CD1c-positive myeloid dendritic cell (primary cell): ENCODE measurements around the gene UBE2U.

Experiments
- DNase-seq: peaks from one replicate; pipeline ENCODE4 v3.0.0-alpha.2; 2016; ENCODE audit errors: extremely low spot score

The UBE2U gene

GRCh38 chr1:64293820-64294219, 90.4 kb downstream of the UBE2U start:
- DNase-seq = no peak

DNA sequence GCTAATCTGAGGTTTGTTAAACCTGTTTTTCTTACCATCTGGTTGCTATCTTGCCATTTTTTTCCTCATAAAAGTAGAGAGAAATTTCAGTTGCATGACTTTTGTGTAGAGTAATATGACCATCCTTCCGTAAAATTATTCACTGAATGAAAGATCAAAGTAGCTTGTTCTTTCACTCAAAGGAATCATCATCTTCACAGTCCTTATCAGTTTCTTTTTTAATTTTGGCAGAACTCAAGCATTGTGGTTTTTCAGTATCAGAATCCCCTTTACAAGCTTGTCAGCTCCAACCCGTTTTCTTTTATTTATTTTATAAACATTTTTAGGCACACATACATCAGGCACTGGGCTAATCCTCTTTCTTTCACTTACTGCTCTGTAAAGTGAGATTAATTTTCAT, 91.7 kb downstream of the UBE2U start:
- no peak for DNase-seq

- DNase-seq = no peak
Observed at GRCh38 chr1:64295561-64295960, 92.1 kb downstream of the UBE2U start.

DNA sequence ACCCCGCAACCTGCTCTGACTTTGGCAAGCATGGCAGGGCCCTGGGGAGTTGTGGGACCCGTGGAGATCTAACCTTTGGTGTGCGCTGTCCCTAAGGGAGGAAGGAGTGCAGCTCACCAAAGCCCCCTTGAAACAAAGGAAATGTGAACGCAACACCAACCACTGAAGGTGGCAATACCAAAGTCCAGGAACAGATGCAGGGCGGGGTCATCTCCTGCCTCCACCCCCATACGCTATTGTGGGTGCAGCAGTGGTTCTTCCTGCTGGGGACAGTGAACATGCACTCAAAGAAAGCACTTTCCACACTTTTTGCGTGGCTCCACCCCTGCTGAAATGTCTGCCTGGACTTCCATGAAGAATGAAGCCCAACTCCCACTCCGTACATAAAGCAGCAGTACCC, 93.0 kb downstream of the UBE2U start:
- no peak for DNase-seq

- DNase-seq = no peak
Observed at GRCh38 chr1:64302194-64302593, 98.8 kb downstream of the UBE2U start.

DNA sequence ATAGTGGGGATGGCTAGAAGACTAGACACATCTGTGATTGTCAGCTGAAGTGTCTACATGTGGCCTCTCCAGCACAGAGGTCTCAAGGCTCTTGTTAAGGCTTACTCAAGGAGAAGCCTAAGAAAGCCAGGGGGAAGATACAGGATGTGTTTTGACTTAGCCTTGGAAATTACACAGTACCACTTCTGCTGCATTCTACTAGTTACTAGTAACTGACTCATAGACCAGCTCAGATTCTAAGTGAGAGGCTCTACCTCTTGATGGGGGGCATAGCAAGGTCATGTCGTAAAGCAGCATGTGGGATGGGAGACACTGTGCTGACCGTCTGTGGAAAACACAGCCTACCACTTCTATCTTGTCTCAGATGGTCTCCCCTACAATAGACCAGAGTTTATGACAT, 99.5 kb downstream of the UBE2U start:
- no peak for DNase-seq

- DNase-seq = no peak
Observed at GRCh38 chr1:64304823-64305222, 101.4 kb downstream of the UBE2U start.

DNA sequence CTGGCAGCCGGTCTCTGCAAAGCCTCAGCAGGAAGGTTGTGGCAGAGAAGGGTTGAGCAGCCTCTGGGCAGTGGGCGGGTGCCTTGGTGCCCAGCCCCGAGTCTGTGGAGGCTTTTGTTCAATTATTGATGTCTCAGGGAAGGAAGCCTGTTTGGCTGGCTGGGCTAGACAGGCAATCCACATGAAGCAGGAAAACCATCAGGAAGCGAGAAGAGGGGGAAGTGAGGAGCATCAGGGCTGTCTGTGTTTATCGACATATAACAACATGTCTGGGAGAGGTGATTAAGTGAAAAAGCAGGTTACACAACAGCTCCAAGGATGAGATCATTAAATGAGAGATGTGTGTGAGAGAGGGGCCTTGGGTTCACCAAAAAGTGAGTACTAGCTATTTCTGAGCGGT, 105.4 kb downstream of the UBE2U start:
- DNase-seq = no peak

DNA sequence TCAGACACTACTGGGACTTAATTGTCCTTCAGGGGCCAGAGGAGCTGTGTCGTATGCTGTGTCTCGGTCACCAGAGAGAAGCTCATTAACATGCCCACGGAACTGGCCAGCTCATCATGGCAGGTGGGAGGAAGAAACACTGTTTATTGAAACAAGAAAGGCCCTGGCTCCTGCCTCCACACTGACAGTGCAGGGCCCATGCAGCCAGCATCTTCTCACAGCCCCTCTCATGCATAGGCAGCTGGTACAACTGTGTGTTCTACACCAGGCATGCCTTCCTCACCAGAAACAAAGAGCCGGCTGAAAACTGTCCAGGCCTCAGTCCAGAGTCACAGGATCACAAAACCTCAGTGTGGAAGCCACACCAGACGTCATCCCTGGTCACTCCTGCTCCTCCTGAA, 106.0 kb downstream of the UBE2U start:
- DNase-seq = no peak

- DNase-seq = no peak
Observed at GRCh38 chr1:64310760-64311159, 107.3 kb downstream of the UBE2U start.

- DNase-seq = no peak
Observed at GRCh38 chr1:64312431-64312830, 109.0 kb downstream of the UBE2U start.

DNA sequence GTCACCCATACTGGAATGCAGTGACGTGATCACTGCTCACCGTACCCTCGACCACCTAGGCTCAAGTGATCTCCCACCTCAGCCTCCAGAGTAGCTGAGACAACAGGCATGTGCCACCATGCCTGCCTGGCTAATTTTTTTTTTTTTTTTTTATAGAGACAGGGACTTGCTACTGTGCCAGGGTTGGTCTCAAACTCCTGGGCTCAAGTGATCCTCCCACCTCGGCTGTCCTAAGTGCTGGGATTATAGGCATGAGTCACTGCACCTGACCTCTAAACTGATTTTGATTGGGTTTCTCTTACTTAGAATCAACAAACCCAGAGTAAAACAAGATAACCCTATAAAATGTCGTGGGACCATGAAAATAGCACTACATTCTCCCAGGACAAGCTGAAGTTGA, 112.0 kb downstream of the UBE2U start:
- DNase-seq = no peak
